T-helper 2 cell treated with Interferon-gamma antibody and Interleukin-4, amounts not matched to agents 5 μg/mL and 100 μg/mL, for 36 hours (primary cell): ENCODE data around the gene EP300.

ENCODE experiments used
- DNase-seq: peaks from one replicate; pipeline ENCODE4 v3.0.0; 2021; ENCODE audit warnings: low spot score
- H3K27ac Mint-ChIP-seq: one replicate; pipeline ENCODE4 v1.8.0; 2021; ENCODE audit warnings: mild to moderate bottlenecking, mixed read lengths
- H3K27me3 Mint-ChIP-seq: one replicate; pipeline ENCODE4 v1.8.0; 2021; ENCODE audit warnings: low read depth, mixed read lengths
- H3K36me3 Mint-ChIP-seq: one replicate; pipeline ENCODE4 v1.8.0; 2021; ENCODE audit warnings: low read depth, mixed read lengths
- H3K4me1 Mint-ChIP-seq: one replicate; pipeline ENCODE4 v1.8.0; 2021; ENCODE audit warnings: low read depth, mixed read lengths
- H3K4me3 Mint-ChIP-seq: one replicate; pipeline ENCODE4 v1.8.0; 2022; ENCODE audit warnings: mild to moderate bottlenecking, moderate library complexity, mixed read lengths
- H3K9me3 Mint-ChIP-seq: one replicate; pipeline ENCODE4 v1.8.0; 2021; ENCODE audit warnings: mixed read lengths

EP300 gene

DNA sequence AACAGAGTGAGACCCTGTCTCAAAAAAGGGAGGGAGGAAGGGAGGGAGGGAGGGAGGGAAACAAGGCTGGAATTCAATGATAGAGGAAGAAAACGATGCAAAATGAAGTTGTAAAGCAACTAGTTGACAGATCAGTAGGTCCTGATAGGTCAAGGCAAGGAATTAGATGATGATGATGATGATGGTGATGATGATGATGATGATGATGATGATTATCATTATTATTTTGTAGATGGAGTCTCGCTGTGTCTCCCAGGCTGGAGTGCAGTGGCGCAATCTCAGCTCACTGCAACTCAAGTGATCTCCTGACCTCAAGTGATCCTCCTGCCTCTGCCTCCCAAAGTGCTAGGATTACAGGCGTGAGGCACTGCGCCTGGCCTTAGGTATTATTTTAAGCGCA is 101.4 kb downstream of the EP300 start:
- Mint-ChIP-seq H3K4me1 (peaks cover 11% of the 10 kb centered on the region), H3K9me3 (no peaks in the 10 kb centered on the region)
- DNase-seq: no peak

GRCh38 chr22:41197038-41197972 is 104.9 kb downstream of the EP300 start:
- H3K9me3 Mint-ChIP-seq: no peaks in the 10 kb centered on the region
- H3K27me3 Mint-ChIP-seq: peaks cover 33% of the 10 kb centered on the region
- H3K4me1 Mint-ChIP-seq: peaks cover 11% of the 10 kb centered on the region
- peak overlapping the region; percentile 84 for H3K4me3 Mint-ChIP-seq
- H3K36me3 Mint-ChIP-seq: no peaks in the 10 kb centered on the region
- peak; percentile 86 for DNase-seq
- peak overlapping the region; percentile 7 for H3K27ac Mint-ChIP-seq

More for the DNA sequence above, 101.4 kb downstream of the EP300 start:
- Mint-ChIP-seq H3K36me3 (no peaks in the 10 kb centered on the region), H3K27ac (no peak overlapping the region), H3K27me3 (peaks cover 28% of the 10 kb centered on the region), H3K4me3 (no peak overlapping the region)

- Mint-ChIP-seq H3K27me3 (peaks cover 34% of the 10 kb centered on the region), H3K27ac (peak overlapping the region; percentile 7), H3K36me3 (no peaks in the 10 kb centered on the region), H3K9me3 (no peaks in the 10 kb centered on the region), H3K4me3 (peak overlapping the region; percentile 84), H3K4me1 (peaks cover 11% of the 10 kb centered on the region)
- peak; percentile 51 for DNase-seq
Measured at GRCh38 chr22:41198027-41198580, 105.7 kb downstream of the EP300 start.

DNA sequence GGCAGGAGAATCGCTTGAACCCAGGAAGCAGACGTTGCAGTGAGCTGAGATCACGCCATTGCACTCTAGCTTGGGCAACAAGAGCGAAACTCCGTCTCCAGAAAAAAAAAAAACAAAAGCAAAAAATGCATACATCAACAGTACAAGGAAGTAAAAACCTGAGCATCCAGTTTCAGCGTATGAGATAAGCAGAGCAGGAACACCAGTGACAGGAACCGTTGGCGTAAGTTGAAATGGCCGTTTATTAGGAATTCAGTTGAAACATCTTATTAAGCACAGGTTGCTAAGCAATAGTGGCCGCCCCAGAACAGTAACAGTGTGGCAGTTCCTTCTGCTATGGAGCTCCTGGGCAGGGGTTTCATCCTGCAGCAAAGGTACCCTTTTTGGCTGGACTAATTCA is 108.7 kb downstream of the EP300 start:
- peaks cover 3% of the 10 kb centered on the region for H3K36me3 Mint-ChIP-seq
- H3K4me3 Mint-ChIP-seq: no peak overlapping the region
- H3K9me3 Mint-ChIP-seq: no peaks in the 10 kb centered on the region
- peaks cover 38% of the 10 kb centered on the region for H3K27me3 Mint-ChIP-seq
- H3K27ac Mint-ChIP-seq: no peak overlapping the region
- DNase-seq: no peak
- peaks cover 24% of the 10 kb centered on the region for H3K4me1 Mint-ChIP-seq

DNA sequence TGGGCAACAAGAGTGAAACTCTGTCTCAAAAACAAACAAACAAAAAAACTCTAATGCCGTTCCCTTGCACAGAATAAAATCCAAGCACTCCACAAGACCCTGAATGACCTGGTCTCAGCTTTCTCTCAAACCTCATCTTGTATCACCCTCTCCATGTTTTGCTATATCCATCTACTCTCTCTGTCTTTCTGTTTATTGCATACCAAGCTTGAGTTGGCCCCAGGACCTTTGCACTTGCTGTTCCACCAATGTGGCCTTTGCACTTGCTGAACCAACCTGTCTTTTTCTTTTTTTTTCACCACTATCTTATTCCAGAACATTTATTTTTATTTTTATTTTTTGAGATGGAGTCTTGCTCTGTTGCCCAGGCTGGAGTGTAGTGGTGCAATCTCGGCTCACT is 110.7 kb downstream of the EP300 start:
- Mint-ChIP-seq H3K27ac (no peak overlapping the region), H3K9me3 (no peaks in the 10 kb centered on the region)
- DNase-seq: no peak

GRCh38 chr22:41204066-41204465 is 111.7 kb downstream of the EP300 start:
- H3K27me3 Mint-ChIP-seq: peaks cover 23% of the 10 kb centered on the region
- H3K9me3 Mint-ChIP-seq: no peaks in the 10 kb centered on the region
- DNase-seq: no peak
- peaks cover 8% of the 10 kb centered on the region for H3K36me3 Mint-ChIP-seq
- peak overlapping the region; percentile 70 for H3K27ac Mint-ChIP-seq
- peaks cover 13% of the 10 kb centered on the region for H3K4me1 Mint-ChIP-seq
- peak overlapping the region; percentile 64 for H3K4me3 Mint-ChIP-seq

More for the DNA sequence above, 110.7 kb downstream of the EP300 start:
- Mint-ChIP-seq H3K4me1 (peaks cover 18% of the 10 kb centered on the region), H3K4me3 (no peak overlapping the region), H3K36me3 (peaks cover 5% of the 10 kb centered on the region), H3K27me3 (peaks cover 28% of the 10 kb centered on the region)

GRCh38 chr22:41204992-41205900 is 112.9 kb downstream of the EP300 start, which contains the start of gene L3MBTL2:
L3MBTL2 (plus strand) TSS chr22:41205312; CDS start chr22:41205363, 51 bp downstream.
- peak; percentile 99 for DNase-seq
- H3K4me3 Mint-ChIP-seq: peak within 1 kb of the TSS; percentile 96
- peaks cover 13% of the 10 kb centered on the region for H3K36me3 Mint-ChIP-seq
- peak within 1 kb of the TSS; percentile 94 for H3K27ac Mint-ChIP-seq
- peaks cover 13% of the 10 kb centered on the region for H3K4me1 Mint-ChIP-seq
- peaks cover 17% of the 10 kb centered on the region for H3K27me3 Mint-ChIP-seq
- no peaks in the 10 kb centered on the region for H3K9me3 Mint-ChIP-seq

GRCh38 chr22:41206719-41207118 is 114.3 kb downstream of the EP300 start:
- no peak for DNase-seq
- Mint-ChIP-seq H3K27me3 (peaks cover 14% of the 10 kb centered on the region), H3K4me1 (peaks cover 13% of the 10 kb centered on the region), H3K27ac (peak overlapping the region; percentile 26), H3K36me3 (peaks cover 17% of the 10 kb centered on the region), H3K4me3 (peak overlapping the region; percentile 62), H3K9me3 (no peaks in the 10 kb centered on the region)

GRCh38 chr22:41215409-41215808 is 123.0 kb downstream of the EP300 start:
- Mint-ChIP-seq H3K27me3 (no peaks in the 10 kb centered on the region), H3K4me3 (no peak overlapping the region)
- no peak for DNase-seq

DNA sequence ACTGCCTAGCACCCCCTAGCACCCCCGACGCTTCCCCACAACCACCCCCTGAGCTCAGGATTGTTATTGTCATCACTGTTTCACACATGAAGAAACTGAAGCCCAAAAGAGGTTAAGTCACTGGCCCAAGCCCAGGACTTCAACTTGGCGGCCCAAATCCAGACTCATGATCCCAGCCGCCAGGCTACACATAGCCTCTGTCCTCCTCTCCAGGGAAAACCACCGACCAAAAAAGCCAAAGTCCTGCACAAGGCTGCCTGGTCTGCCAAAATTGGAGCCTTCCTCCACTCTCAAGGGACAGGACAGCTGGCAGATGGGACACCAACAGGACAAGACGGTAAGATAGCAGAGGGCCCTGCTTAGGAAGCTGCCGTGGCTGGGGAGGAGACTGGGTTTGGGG is 123.5 kb downstream of the EP300 start:
- Mint-ChIP-seq H3K27me3 (no peaks in the 10 kb centered on the region), H3K27ac (peak overlapping the region; percentile 55), H3K9me3 (no peaks in the 10 kb centered on the region), H3K36me3 (peaks cover 37% of the 10 kb centered on the region), H3K4me3 (peak overlapping the region; percentile 75), H3K4me1 (peaks cover 24% of the 10 kb centered on the region)
- no peak for DNase-seq

More at GRCh38 chr22:41215409-41215808, 123.0 kb downstream of the EP300 start:
- peaks cover 24% of the 10 kb centered on the region for H3K4me1 Mint-ChIP-seq
- no peak overlapping the region for H3K27ac Mint-ChIP-seq
- peaks cover 41% of the 10 kb centered on the region for H3K36me3 Mint-ChIP-seq
- no peaks in the 10 kb centered on the region for H3K9me3 Mint-ChIP-seq

- DNase-seq: no peak
- Mint-ChIP-seq H3K27ac (peak overlapping the region; percentile 88), H3K9me3 (no peaks in the 10 kb centered on the region)
Measured at GRCh38 chr22:41216984-41217383, 124.6 kb downstream of the EP300 start.

DNA sequence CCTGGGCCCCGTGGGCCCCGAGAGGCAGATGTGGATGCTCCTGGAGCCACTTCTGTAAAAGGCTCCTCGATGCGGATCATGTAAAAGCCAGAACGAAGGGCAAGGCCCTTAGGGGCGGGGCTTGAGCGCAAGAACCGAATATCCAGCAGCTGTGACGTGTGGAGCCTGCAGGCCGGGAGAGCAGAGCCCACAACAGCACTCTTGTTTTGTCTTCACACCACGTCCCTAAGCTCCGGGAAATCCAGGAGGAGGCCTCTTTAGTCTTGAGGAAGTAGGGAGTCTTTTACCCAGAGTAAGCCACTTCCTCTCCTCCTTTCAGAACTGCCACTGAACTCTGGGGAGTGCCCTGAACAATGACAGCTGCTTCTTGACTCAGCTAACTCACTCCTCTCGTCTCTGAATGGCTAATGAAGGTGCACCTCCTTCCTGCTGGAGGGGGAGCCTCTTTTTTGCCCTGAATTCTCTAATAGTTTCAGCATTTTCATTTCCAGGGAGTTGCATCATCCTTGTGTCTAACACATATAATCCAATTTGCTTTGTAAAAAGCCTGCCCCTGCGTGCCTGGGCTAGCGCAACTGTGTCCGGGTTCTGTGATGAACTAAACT is 125.3 kb downstream of the EP300 start:
- Mint-ChIP-seq H3K27ac (peak overlapping the region; percentile 88), H3K4me1 (peaks cover 24% of the 10 kb centered on the region), H3K27me3 (no peaks in the 10 kb centered on the region), H3K9me3 (no peaks in the 10 kb centered on the region), H3K4me3 (peak overlapping the region; percentile 75), H3K36me3 (peaks cover 38% of the 10 kb centered on the region)
- peak; percentile 37 for DNase-seq

More at GRCh38 chr22:41216984-41217383, 124.6 kb downstream of the EP300 start:
- no peaks in the 10 kb centered on the region for H3K27me3 Mint-ChIP-seq
- peaks cover 24% of the 10 kb centered on the region for H3K4me1 Mint-ChIP-seq
- H3K4me3 Mint-ChIP-seq: peak overlapping the region; percentile 75
- peaks cover 40% of the 10 kb centered on the region for H3K36me3 Mint-ChIP-seq

DNA sequence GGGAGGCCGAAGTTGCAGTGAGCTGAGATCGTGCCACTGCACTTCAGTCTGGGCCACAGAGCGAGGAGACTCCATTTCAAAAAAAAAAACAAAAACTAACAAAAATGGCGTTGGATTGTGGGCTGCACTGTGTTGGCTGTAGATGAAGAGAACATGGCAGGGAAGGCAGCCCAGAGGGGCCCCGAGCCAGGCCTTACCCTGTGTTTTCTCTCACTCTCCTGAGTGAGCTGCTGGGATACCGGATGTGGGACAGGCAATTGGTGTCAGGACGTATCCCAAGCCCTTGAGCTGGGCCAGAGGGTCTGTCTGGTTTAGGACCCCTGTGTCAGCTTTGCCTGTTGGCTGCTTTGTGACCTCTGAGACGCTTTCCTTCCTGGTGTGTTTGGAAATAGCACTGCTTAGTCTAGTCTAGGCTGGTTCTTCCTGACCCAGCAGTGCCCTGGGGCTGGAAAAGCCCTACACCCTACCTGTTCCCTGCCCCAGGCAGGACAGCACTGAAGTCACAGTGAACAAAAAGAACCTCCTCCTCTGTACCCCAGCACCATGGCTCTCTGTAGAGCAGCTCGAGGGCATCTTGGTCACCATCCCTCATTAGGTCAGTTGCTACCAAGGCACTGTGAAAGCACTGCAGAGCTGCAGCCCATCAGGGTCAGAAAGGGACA is 130.6 kb downstream of the EP300 start:
- Mint-ChIP-seq H3K27ac (no peak overlapping the region), H3K9me3 (no peaks in the 10 kb centered on the region), H3K36me3 (peaks cover 24% of the 10 kb centered on the region), H3K27me3 (no peaks in the 10 kb centered on the region), H3K4me1 (peaks cover under 1% of the 10 kb centered on the region), H3K4me3 (no peak overlapping the region)
- no peak for DNase-seq
